ENCODE measurements around the gene MRPL18.

The MRPL18 gene

DNA sequence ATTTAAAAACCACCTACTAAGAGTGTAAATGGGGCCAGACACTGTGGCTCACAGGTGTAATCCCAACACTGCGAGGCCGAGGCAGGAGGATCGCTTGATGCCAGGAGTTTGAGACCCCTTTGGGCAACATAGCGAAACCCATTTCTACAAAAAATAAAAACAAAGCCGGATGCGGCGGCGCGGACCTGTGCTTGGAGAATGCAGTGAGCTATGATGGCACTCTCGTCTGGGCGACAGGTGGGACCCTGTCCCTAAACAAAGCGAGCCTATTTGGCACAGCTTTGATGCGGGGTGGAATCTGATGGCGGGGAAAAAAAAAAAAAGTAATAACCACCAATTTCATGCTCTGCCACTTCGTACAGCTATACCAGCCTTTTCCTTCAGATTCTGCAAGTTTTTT, 2.0 kb upstream of the MRPL18 start:
- no peaks in the 10 kb centered on the region for H3K9me3 ChIP-seq (ENCODE audit: insufficient read depth, low read length)
- peak overlapping the region; percentile 79 for H3K4me3 ChIP-seq (ENCODE audit: insufficient read depth, low read length, poor library complexity, severe bottlenecking)
- H2AFZ ChIP-seq (ENCODE audit: low read depth, low read length, severe bottlenecking) = no peak overlapping the region
- peaks cover 15% of the 10 kb centered on the region; the same call in 1 of the 2 replicates for H3F3A ChIP-seq (ENCODE audit: insufficient read depth)
- peaks cover 48% of the 10 kb centered on the region for H3K36me3 ChIP-seq (ENCODE audit: low read length)
- peak overlapping the region; percentile 88 for H3K4me2 ChIP-seq (ENCODE audit: low read depth, low read length, poor library complexity, severe bottlenecking)
- H3K27ac ChIP-seq (ENCODE audit: low read depth, low read length) = peak overlapping the region; percentile 54; the same call in 1 of the 2 replicates
- H4K20me1 ChIP-seq (ENCODE audit: low read depth, low read length) = peaks cover 28% of the 10 kb centered on the region; the same call in 1 of the 2 replicates
- peaks cover 88% of the 10 kb centered on the region for H3K79me2 ChIP-seq (ENCODE audit: insufficient read depth, low read length)
- H3K9me2 ChIP-seq (replicated peaks; ENCODE audit: insufficient read depth, low read length) = no peaks in the 10 kb centered on the region
- no peak for TF ChIP-seq EZH2phosphoT487 (conservative IDR thresholded peaks at IDR 0.05; ENCODE audit: low read length)
- TF ChIP-seq, protein P1, sequence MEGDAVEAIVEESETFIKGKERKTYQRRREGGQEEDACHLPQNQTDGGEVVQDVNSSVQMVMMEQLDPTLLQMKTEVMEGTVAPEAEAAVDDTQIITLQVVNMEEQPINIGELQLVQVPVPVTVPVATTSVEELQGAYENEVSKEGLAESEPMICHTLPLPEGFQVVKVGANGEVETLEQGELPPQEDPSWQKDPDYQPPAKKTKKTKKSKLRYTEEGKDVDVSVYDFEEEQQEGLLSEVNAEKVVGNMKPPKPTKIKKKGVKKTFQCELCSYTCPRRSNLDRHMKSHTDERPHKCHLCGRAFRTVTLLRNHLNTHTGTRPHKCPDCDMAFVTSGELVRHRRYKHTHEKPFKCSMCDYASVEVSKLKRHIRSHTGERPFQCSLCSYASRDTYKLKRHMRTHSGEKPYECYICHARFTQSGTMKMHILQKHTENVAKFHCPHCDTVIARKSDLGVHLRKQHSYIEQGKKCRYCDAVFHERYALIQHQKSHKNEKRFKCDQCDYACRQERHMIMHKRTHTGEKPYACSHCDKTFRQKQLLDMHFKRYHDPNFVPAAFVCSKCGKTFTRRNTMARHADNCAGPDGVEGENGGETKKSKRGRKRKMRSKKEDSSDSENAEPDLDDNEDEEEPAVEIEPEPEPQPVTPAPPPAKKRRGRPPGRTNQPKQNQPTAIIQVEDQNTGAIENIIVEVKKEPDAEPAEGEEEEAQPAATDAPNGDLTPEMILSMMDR (IDR thresholded peaks at IDR 0.05; ENCODE audit: insufficient read depth, low read length, poor library complexity, severe bottlenecking) = no peak
- peak overlapping the region; percentile 96 for H3K9ac ChIP-seq (ENCODE audit: low read length)
- H3K27me3 ChIP-seq (ENCODE audit: low read length) = no peaks in the 10 kb centered on the region

DNA sequence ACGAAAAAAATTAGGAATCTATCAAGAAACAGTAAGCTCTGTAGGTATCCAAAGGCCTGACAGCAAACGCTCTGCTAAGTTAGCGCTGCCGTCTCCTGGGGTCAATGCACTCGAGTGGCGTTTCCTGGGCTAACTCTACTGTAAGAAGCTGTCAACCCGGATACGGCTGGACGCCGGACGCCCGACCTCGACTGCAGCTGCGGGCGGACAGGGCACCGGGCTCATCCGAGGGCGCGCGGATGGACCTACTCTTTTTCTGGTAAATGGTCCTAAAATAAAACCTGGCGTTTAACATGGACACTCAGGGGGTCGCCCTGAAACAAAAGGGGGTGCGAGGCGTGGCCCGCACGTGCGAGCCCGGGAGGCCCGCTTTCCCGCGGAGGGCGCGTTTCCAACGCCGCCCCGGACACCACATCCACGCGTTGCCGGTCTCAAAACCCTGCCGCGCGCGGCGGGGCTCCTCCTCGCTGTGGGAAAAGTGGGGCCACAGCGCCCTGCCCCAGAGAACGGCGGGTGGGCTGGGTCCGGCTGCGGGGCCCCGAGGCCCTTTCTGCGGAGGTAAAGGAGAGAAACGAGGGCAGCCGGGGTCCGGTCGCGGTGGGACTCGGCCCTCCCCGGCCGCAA, 1.4 kb upstream of the MRPL18 start:
- Histone ChIP-seq H3K9ac (ENCODE audit: low read length) (peak overlapping the region; percentile 96), H3K27me3 (ENCODE audit: low read length) (no peaks in the 10 kb centered on the region), H3K4me2 (ENCODE audit: low read depth, low read length, poor library complexity, severe bottlenecking) (peak overlapping the region; percentile 88), H3K79me2 (ENCODE audit: insufficient read depth, low read length) (peaks cover 87% of the 10 kb centered on the region), H3K9me3 (ENCODE audit: insufficient read depth, low read length) (no peaks in the 10 kb centered on the region), H3F3A (ENCODE audit: insufficient read depth) (peaks cover 12% of the 10 kb centered on the region; the same call in 1 of the 2 replicates), H3K9me2 (replicated peaks; ENCODE audit: insufficient read depth, low read length) (no peaks in the 10 kb centered on the region), H2AFZ (ENCODE audit: low read depth, low read length, severe bottlenecking) (no peak overlapping the region), H3K4me3 (ENCODE audit: insufficient read depth, low read length, poor library complexity, severe bottlenecking) (peak overlapping the region; percentile 79), H4K20me1 (ENCODE audit: low read depth, low read length) (peaks cover 28% of the 10 kb centered on the region; the same call in 1 of the 2 replicates), H3K27ac (ENCODE audit: low read depth, low read length) (peak overlapping the region; percentile 54), H3K36me3 (ENCODE audit: low read length) (peaks cover 44% of the 10 kb centered on the region)
- no peak for TF ChIP-seq EZH2phosphoT487 (conservative IDR thresholded peaks at IDR 0.05; ENCODE audit: low read length)
- TF ChIP-seq, protein P1 (IDR thresholded peaks at IDR 0.05; ENCODE audit: insufficient read depth, low read length, poor library complexity, severe bottlenecking) = no peak

DNA sequence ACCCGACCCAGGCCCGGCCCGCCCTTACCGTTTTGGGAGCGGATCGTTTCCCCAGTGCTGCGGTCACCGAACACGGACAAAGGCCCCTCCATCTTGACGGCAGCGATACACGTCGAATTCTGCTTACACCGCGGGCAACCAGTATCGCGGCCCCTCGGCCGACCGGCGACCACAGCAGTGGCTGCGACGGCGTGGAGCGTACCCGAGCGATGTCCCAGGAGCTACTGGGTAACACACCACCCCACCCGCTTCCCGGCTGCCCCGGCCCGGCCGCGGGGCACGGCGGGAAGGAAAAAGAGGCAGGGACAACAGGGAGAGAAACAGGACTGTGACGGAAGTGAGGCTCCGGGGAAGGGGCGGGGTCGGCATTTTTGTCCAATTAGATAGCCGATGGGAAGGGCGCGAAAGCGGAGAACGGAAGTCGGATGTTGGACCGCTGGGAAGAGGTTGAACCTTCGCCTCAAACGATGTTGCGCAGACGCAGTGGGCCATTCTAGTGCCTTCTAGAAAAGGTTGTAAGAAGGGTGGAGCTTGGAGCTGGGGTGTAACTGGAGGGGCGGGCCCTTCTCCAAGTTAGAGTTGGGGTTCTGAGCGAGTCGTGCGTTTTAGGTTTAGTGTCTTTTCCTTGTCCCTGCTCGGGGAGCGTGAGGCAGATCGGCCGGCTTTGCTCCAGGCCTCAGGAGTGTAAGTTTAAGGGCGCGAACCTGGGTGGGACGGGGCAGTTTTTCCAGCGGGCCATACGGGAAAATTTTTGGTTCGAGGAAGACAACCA, 704 bp upstream of the MRPL18 start, which contains the start of gene TCP1:
Gene TCP1, minus strand, starts transcription at position 226 of the 772 bp plus-strand sequence. Its CDS starts 134 bp downstream, at position 92.
- Histone ChIP-seq H2AFZ (ENCODE audit: low read depth, low read length, severe bottlenecking) (peak within 1 kb of the TSS; percentile 46), H3K27me3 (ENCODE audit: low read length) (no peaks in the 10 kb centered on the region), H3K4me2 (ENCODE audit: low read depth, low read length, poor library complexity, severe bottlenecking) (peak within 1 kb of the TSS; percentile 88), H3K9ac (ENCODE audit: low read length) (peak within 1 kb of the TSS; percentile 96), H3K36me3 (ENCODE audit: low read length) (peaks cover 46% of the 10 kb centered on the region), H3K9me2 (replicated peaks; ENCODE audit: insufficient read depth, low read length) (no peaks in the 10 kb centered on the region), H3K79me2 (ENCODE audit: insufficient read depth, low read length) (peaks cover 87% of the 10 kb centered on the region), H3K4me3 (ENCODE audit: insufficient read depth, low read length, poor library complexity, severe bottlenecking) (peak within 1 kb of the TSS; percentile 82), H3K27ac (ENCODE audit: low read depth, low read length) (peak within 1 kb of the TSS; percentile 85), H3F3A (ENCODE audit: insufficient read depth) (peaks cover 10% of the 10 kb centered on the region; the same call in 1 of the 2 replicates), H4K20me1 (ENCODE audit: low read depth, low read length) (peaks cover 28% of the 10 kb centered on the region; the same call in 1 of the 2 replicates), H3K9me3 (ENCODE audit: insufficient read depth, low read length) (no peaks in the 10 kb centered on the region)
- TF ChIP-seq, protein P1 (IDR thresholded peaks at IDR 0.05; ENCODE audit: insufficient read depth, low read length, poor library complexity, severe bottlenecking) = no peak
- TF ChIP-seq EZH2phosphoT487 (conservative IDR thresholded peaks at IDR 0.05; ENCODE audit: low read length) = no peak

Measured in SU-DHL-6 (cell line).